T-helper 2 cell treated with Interferon-gamma antibody and Interleukin-4, amounts not matched to agents 100 ng/mL and 5 ng/mL, for 36 hours (primary cell): ENCODE results near the gene OR10H1. TPM values are rescaled to one million over a fixed set of nuclear protein-coding genes. Genes with fewer than 3 reads are reported as not detected.

Source experiments
- intact Hi-C: fragments of 100-400 bp; cut with micrococcal nuclease; formaldehyde crosslinking; loops from one replicate; pipeline ENCODE4 v1.15.1; 2023
- total RNA-seq: library from RNA; stranded (reverse); gene quantifications from 2 replicates; pipeline ENCODE4 v1.2.3, GENCODE V29; 2022

OR10H1 gene
- total RNA-seq: not detected in 2 replicates

GRCh38 chr19:15815306-15815705, at the start of gene OR10H1:
Gene OR10H1, minus strand, starts transcription at chr19:15815664. Its CDS starts 7,627 bp downstream, at chr19:15808037.
- intact Hi-C loops: no loop called here

- intact Hi-C loops: no loop called here
Measured at GRCh38 chr19:15864824-15865223, 49.4 kb upstream of the OR10H1 start.

- intact Hi-C loops: no loop called here
Measured at GRCh38 chr19:15863272-15863671, 47.8 kb upstream of the OR10H1 start.

GRCh38 chr19:15862444-15862843, 47.0 kb upstream of the OR10H1 start:
- intact Hi-C loops: no loop called here

GRCh38 chr19:15860522-15860921, 45.1 kb upstream of the OR10H1 start:
- intact Hi-C loops: no loop called here

GRCh38 chr19:15859187-15859586, 43.7 kb upstream of the OR10H1 start:
- intact Hi-C loops: no loop called here

GRCh38 chr19:15850385-15850784, 34.9 kb upstream of the OR10H1 start:
- intact Hi-C loops: no loop called here

GRCh38 chr19:15846923-15847322, 31.5 kb upstream of the OR10H1 start:
- intact Hi-C loops: no loop called here

GRCh38 chr19:15843894-15844222, 28.4 kb upstream of the OR10H1 start:
- intact Hi-C loops: loop anchor here (1.0 kb wide), 1 partner anchor 8 kb away; no protein-coding TSS in a partner anchor

- intact Hi-C loops: no loop called here
Measured at GRCh38 chr19:15843203-15843893, 27.9 kb upstream of the OR10H1 start.

- intact Hi-C loops: no loop called here
Measured at GRCh38 chr19:15841875-15842569, 26.6 kb upstream of the OR10H1 start.

GRCh38 chr19:15840833-15841232, 25.4 kb upstream of the OR10H1 start:
- intact Hi-C loops: no loop called here

GRCh38 chr19:15839888-15840287, 24.4 kb upstream of the OR10H1 start:
- intact Hi-C loops: loop anchor here (5.0 to 10.0 kb wide), 3 partner anchors 232 to 375 kb away; partner anchors contain the start of genes AP1M1 and RASAL3

- intact Hi-C loops: loop anchor here (5.0 to 10.0 kb wide), 3 partner anchors 234 to 374 kb away; partner anchors contain the start of genes AP1M1 and RASAL3
Measured at GRCh38 chr19:15838351-15838750, 22.9 kb upstream of the OR10H1 start.

GRCh38 chr19:15837221-15837731, 21.8 kb upstream of the OR10H1 start:
- intact Hi-C loops: loop anchor here (2.0 to 10.0 kb wide), 4 partner anchors 235 to 534 kb away; partner anchors contain the start of genes AP1M1 and RASAL3

GRCh38 chr19:15836330-15837220, 21.1 kb upstream of the OR10H1 start:
- intact Hi-C loops: loop anchor here (1.0 to 10.0 kb wide), 5 partner anchors 8 to 534 kb away; partner anchors contain the start of genes AP1M1 and RASAL3

- intact Hi-C loops: loop anchor here (1.0 to 10.0 kb wide), 5 partner anchors 9 to 535 kb away; partner anchors contain the start of genes AP1M1 and RASAL3
Measured at GRCh38 chr19:15835565-15836329, 20.3 kb upstream of the OR10H1 start.

- intact Hi-C loops: loop anchor here (10.0 kb wide), 1 partner anchor 369 kb away; the partner anchor contains the start of gene RASAL3
Measured at GRCh38 chr19:15834232-15834631, 18.8 kb upstream of the OR10H1 start.

GRCh38 chr19:15831626-15832025, 16.2 kb upstream of the OR10H1 start:
- intact Hi-C loops: loop anchor here (10.0 kb wide), 1 partner anchor 367 kb away; the partner anchor contains the start of gene RASAL3

GRCh38 chr19:15829786-15830185, 14.3 kb upstream of the OR10H1 start:
- intact Hi-C loops: loop anchor here (10.0 kb wide), 1 partner anchor 365 kb away; the partner anchor contains the start of gene RASAL3
